A549 (cell line): ENCODE measurements around the gene SAMD3. TPM values are rescaled to one million over a fixed set of nuclear protein-coding genes. Genes with fewer than 3 reads are reported as not detected.
"Not testable (repeated sequence)": the region's sequence is repeated elsewhere in the genome, so short reads cannot be mapped to it uniquely, and the experiment has no call there.

Source experiments
- ATAC-seq, 2 experiments: fragments of 200-7000 bp in 1 of 2; fragments of >200 bp in 1 of 2; cut with Nextera tagmentation in 1 of 2; cut with Tn5 transposase in 1 of 2; 3 replicates each; pipeline versions ENCODE4 v1.8.0 to v1.9.1; 2018 to 2020; ENCODE audit warnings: mild to moderate bottlenecking in 1 of 2, moderate library complexity in 1 of 2
- CTCF ChIA-PET: fragments of 300-600 bp; sonication (Branson Sonifier 250); formaldehyde crosslinking; extraction: SDS; loops from one replicate; lab custom pipeline; 2021; ENCODE audit warnings: antibody characterized with exemption, inconsistent platforms; lab: Yijun Ruan, JAX
- POLR2A ChIA-PET: fragments of 350-600 bp; formaldehyde crosslinking; extraction: SDS; loops from one replicate; lab custom pipeline; 2021; ENCODE audit warnings: antibody characterized with exemption, inconsistent platforms; lab: Yijun Ruan, JAX
- DNase-seq, 2 experiments: peaks; one replicate each; pipeline versions ENCODE4 v3.0.0 to v3.0.0-alpha.2; 2011 to 2016; ENCODE audit warnings: low read depth in 1 of 2, low spot score in 1 of 2
- FAIRE-seq: peaks from 2 replicates; lab custom pipeline; 2011; peaks lifted over from hg19 to GRCh38; lab: Jason Lieb, UNC
- H3K27ac ChIP-seq, 2 experiments: fragments of >200 bp; sonication (Bioruptor Twin); formaldehyde crosslinking; 3 replicates each; pipeline ENCODE4 v1.5.1; 2016 to 2017
- H3K4me1 ChIP-seq: fragments of >200 bp; sonication (Bioruptor Twin); formaldehyde crosslinking; 3 replicates; pipeline ENCODE4 v1.6.1; 2016
- H3K4me2 ChIP-seq: fragments of >200 bp; sonication (Bioruptor Twin); formaldehyde crosslinking; 3 replicates; pipeline ENCODE4 v1.6.1; 2016
- H3K4me3 ChIP-seq: fragments of >200 bp; sonication (Bioruptor Twin); formaldehyde crosslinking; 3 replicates; pipeline ENCODE4 v1.5.1; 2016
- H3K9me3 ChIP-seq: fragments of >200 bp; sonication (Bioruptor Twin); formaldehyde crosslinking; 3 replicates; pipeline ENCODE4 v1.6.1; 2016
- CHD2 ChIP-seq: fragments of 150-350 bp; IDR thresholded peaks from 2 replicates; pipeline ENCODE4 v1.6.1; 2014; ENCODE audit warnings: low read length; ENCODE audit not compliant: partially characterized antibody
- CHD4 ChIP-seq: fragments of 200-600 bp; sonication (generic); IDR thresholded peaks from 2 replicates; pipeline ENCODE4 v1.6.1; 2016; ENCODE audit warnings: antibody characterized with exemption, mild to moderate bottlenecking, borderline replicate concordance
- EHMT2 ChIP-seq: fragments of 200-600 bp; sonication (generic); IDR thresholded peaks from 2 replicates; pipeline ENCODE4 v1.6.1; 2016; ENCODE audit warnings: antibody characterized with exemption, low read depth, mild to moderate bottlenecking, moderate library complexity
- ESRRA ChIP-seq: fragments of 150-350 bp; IDR thresholded peaks from 2 replicates; pipeline ENCODE4 v1.6.1; 2014; ENCODE audit warnings: mild to moderate bottlenecking, low read length, borderline replicate concordance
- FOSB ChIP-seq: fragments of 250-450 bp; sonication (Bioruptor Pico); IDR thresholded peaks from 2 replicates; pipeline ENCODE4 v1.5.0; 2020; ENCODE audit warnings: mild to moderate bottlenecking, moderate library complexity
- FOSL2 ChIP-seq, 2 experiments: fragments of 450-650 bp in 1 of 2; fragments of >200 bp in 1 of 2; sonication (Bioruptor Twin) in 1 of 2; formaldehyde crosslinking; IDR thresholded peaks; 2 replicates each; pipeline versions ENCODE4 v1.5.0 to v1.6.1; 2016 to 2020; ENCODE audit warnings: mild to moderate bottlenecking in 1 of 2, moderate library complexity in 1 of 2
- GATA3 ChIP-seq: IDR thresholded peaks from 2 replicates; pipeline ENCODE4 v1.6.1; 2012; ENCODE audit warnings: borderline replicate concordance
- HEYL ChIP-seq: fragments of 250-450 bp; sonication (Bioruptor Pico); IDR thresholded peaks from 2 replicates; pipeline ENCODE4 v1.8.0; 2021; ENCODE audit warnings: mild to moderate bottlenecking, moderate library complexity
- HOXB5 ChIP-seq: fragments of 250-450 bp; sonication (Bioruptor Pico); IDR thresholded peaks from 2 replicates; pipeline ENCODE4 v1.5.0; 2020; ENCODE audit warnings: mild to moderate bottlenecking, moderate library complexity
- JUN ChIP-seq, 2 experiments: fragments of >200 bp; sonication (Bioruptor Twin); formaldehyde crosslinking; IDR thresholded peaks; 2 replicates in 1 of 2; 3 replicates in 1 of 2; pipeline ENCODE4 v1.6.1; 2016 to 2017
- KDM5A ChIP-seq: fragments of 200-600 bp; sonication (generic); IDR thresholded peaks from 2 replicates; pipeline ENCODE4 v1.6.1; 2016; ENCODE audit warnings: antibody characterized with exemption, mild to moderate bottlenecking
- NR3C1 ChIP-seq: fragments of >200 bp; sonication (Bioruptor Twin); formaldehyde crosslinking; IDR thresholded peaks from 3 replicates; pipeline ENCODE4 v1.6.1; 2017
- PHF8 ChIP-seq: fragments of 200-600 bp; sonication (generic); IDR thresholded peaks from 2 replicates; pipeline ENCODE4 v1.6.1; 2016; ENCODE audit warnings: low read depth, mild to moderate bottlenecking, antibody characterized with exemption, moderate library complexity, borderline replicate concordance
- POLR2AphosphoS2 ChIP-seq: conservative IDR thresholded peaks from 2 replicates; pipeline ENCODE4 v1.6.1; 2012; ENCODE audit warnings: low read length, improper control_type of control experiment, inconsistent platforms
- RARB ChIP-seq: fragments of 250-450 bp; sonication (Bioruptor Pico); IDR thresholded peaks from 2 replicates; pipeline ENCODE4 v1.8.0; 2021; ENCODE audit warnings: mild to moderate bottlenecking, moderate library complexity
- TP53 ChIP-seq: fragments of 250-450 bp; sonication (Bioruptor Pico); IDR thresholded peaks from 2 replicates; pipeline ENCODE4 v1.5.0; 2021; ENCODE audit warnings: mild to moderate bottlenecking, moderate library complexity
- ZFP36 ChIP-seq: fragments of 450-650 bp; IDR thresholded peaks from 2 replicates; pipeline ENCODE4 v1.6.1; 2014; ENCODE audit warnings: borderline replicate concordance; ENCODE audit not compliant: partially characterized antibody
- ZSCAN20 ChIP-seq: fragments of 250-450 bp; sonication (Bioruptor Pico); IDR thresholded peaks from 2 replicates; pipeline ENCODE4 v1.8.0; 2022; ENCODE audit warnings: mild to moderate bottlenecking, moderate library complexity
- WGBS: methylation state at CpG from one replicate; pipeline ENCODE4 v1.1.6; 2017; ENCODE audit errors: missing lambda C conversion rate; 5-methylcytosine and 5-hydroxymethylcytosine counted together
- polyA plus RNA-seq, 4 experiments: library from polyadenylated mRNA; depleted of rRNA in 3 of 4; stranded (reverse); fragments of >200 nt; fragmentation: RNase III in 1 of 4; extraction: RNeasy Plus Mini Kit Qiagen cat#74134 plus additional on column Dnase treatment in 1 of 4; gene quantifications; 2 replicates in 3 of 4; 3 replicates in 1 of 4; pipeline ENCODE4 v1.2.3, GENCODE V29; 2011 to 2017
- TF ChIP-seq, protein P1 (sequence below): fragments of 450-650 bp; IDR thresholded peaks from 2 replicates; pipeline ENCODE4 v1.6.1; 2014; ENCODE audit warnings: antibody characterized with exemption
- TF ChIP-seq, protein P2 (sequence below): fragments of >200 bp; sonication (Bioruptor Twin); formaldehyde crosslinking; IDR thresholded peaks from 3 replicates; pipeline ENCODE4 v1.6.1; 2016
- TF ChIP-seq, protein P3 (sequence below): fragments of 250-450 bp; sonication (Bioruptor Pico); IDR thresholded peaks from 2 replicates; pipeline ENCODE4 v1.5.0; 2021; ENCODE audit warnings: mild to moderate bottlenecking, moderate library complexity, borderline replicate concordance
- TF ChIP-seq, protein P4 (sequence below): fragments of >200 bp; sonication (Bioruptor Twin); formaldehyde crosslinking; IDR thresholded peaks from 3 replicates; pipeline ENCODE4 v1.5.1; 2016
- TF ChIP-seq, protein P5 (sequence below): IDR thresholded peaks from 2 replicates; pipeline ENCODE4 v1.6.1; 2012; ENCODE audit warnings: low read depth, borderline replicate concordance

SAMD3 gene
- polyA plus RNA-seq, 2 of the 4 experiments (the other 2 are of a cell fraction): not detected

DNA sequence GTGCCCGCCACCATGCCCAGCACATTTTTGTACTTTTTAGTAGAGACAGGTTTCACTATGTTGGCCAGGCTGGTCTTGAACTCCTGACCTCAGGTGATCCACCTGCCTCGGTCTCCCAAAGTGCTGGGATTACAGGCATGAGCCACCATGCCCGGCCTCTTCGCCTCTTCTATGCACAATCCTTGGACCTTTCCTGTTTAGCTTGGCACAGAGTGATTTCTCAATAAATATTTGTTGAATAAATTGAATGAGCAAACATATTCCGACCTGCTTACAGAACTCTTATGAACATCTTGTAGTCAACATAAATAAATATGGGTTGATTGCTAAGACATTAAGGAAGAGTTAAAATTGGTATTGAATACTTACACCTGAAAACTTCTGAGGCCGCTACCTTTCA, 7.8 kb upstream of the SAMD3 start:
- H3K4me2 ChIP-seq, CTCF ChIA-PET: not testable (repeated sequence)

DNA sequence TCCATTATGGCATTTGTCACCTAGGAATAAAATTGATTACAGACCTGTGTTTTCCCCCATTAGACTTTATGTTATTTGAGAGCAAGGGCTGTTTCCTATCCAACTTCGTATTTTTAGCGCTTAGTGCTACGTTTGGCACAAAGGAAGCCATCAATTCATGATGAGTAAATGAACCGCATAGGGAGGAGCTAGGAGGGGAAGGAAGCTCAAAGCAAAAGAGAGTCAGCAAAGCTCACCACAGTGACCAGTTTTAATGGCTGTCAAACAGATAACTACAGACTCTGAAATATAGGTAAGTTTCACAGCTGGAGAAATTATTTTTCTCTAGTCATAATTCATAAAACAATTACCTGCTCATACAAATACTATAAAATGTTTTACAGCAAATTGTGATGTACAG, 6.9 kb upstream of the SAMD3 start:
- FAIRE-seq: no peak
- POLR2A ChIA-PET: no interaction called here
- WGBS: 72% methylated on average over 4 of the region's 4 CpGs
- CTCF ChIA-PET: interaction anchor here (0.5 kb wide), 1 partner anchor 231 kb away, joined by 3 read pairs; no protein-coding TSS in a partner anchor
- Histone ChIP-seq H3K27ac (no peak overlapping the region), H3K9me3 (no peaks in the 10 kb centered on the region), H3K4me1 (no peaks in the 10 kb centered on the region), H3K4me2 (no peak overlapping the region)
- ATAC-seq: no peak
- no peak for TF ChIP-seq FOSL2 (IDR thresholded peaks at IDR 0.05)
- TF ChIP-seq FOSL2 (CRISPR knock-in tag; IDR thresholded peaks at IDR 0.05): no peak
- no peak for TF ChIP-seq TP53
- no peak for TF ChIP-seq NR3C1
- TF ChIP-seq, protein P1, sequence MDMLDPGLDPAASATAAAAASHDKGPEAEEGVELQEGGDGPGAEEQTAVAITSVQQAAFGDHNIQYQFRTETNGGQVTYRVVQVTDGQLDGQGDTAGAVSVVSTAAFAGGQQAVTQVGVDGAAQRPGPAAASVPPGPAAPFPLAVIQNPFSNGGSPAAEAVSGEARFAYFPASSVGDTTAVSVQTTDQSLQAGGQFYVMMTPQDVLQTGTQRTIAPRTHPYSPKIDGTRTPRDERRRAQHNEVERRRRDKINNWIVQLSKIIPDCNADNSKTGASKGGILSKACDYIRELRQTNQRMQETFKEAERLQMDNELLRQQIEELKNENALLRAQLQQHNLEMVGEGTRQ: no peak
- TF ChIP-seq HEYL (CRISPR knock-in tag): no peak
- no peak for TF ChIP-seq FOSB (CRISPR knock-in tag)
- TF ChIP-seq, protein P2, sequence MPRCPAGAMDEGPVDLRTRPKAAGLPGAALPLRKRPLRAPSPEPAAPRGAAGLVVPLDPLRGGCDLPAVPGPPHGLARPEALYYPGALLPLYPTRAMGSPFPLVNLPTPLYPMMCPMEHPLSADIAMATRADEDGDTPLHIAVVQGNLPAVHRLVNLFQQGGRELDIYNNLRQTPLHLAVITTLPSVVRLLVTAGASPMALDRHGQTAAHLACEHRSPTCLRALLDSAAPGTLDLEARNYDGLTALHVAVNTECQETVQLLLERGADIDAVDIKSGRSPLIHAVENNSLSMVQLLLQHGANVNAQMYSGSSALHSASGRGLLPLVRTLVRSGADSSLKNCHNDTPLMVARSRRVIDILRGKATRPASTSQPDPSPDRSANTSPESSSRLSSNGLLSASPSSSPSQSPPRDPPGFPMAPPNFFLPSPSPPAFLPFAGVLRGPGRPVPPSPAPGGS: no peak
- no peak for TF ChIP-seq CHD2
- TF ChIP-seq ESRRA: no peak
- TF ChIP-seq JUN (IDR thresholded peaks at IDR 0.05): no peak
- TF ChIP-seq KDM5A: no peak
- TF ChIP-seq POLR2AphosphoS2: no peak
- TF ChIP-seq, protein P3, sequence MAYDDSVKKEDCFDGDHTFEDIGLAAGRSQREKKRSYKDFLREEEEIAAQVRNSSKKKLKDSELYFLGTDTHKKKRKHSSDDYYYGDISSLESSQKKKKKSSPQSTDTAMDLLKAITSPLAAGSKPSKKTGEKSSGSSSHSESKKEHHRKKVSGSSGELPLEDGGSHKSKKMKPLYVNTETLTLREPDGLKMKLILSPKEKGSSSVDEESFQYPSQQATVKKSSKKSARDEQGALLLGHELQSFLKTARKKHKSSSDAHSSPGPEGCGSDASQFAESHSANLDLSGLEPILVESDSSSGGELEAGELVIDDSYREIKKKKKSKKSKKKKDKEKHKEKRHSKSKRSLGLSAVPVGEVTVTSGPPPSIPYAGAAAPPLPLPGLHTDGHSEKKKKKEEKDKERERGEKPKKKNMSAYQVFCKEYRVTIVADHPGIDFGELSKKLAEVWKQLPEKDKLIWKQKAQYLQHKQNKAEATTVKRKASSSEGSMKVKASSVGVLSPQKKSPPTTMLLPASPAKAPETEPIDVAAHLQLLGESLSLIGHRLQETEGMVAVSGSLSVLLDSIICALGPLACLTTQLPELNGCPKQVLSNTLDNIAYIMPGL (CRISPR knock-in tag): no peak
- TF ChIP-seq, protein P4, sequence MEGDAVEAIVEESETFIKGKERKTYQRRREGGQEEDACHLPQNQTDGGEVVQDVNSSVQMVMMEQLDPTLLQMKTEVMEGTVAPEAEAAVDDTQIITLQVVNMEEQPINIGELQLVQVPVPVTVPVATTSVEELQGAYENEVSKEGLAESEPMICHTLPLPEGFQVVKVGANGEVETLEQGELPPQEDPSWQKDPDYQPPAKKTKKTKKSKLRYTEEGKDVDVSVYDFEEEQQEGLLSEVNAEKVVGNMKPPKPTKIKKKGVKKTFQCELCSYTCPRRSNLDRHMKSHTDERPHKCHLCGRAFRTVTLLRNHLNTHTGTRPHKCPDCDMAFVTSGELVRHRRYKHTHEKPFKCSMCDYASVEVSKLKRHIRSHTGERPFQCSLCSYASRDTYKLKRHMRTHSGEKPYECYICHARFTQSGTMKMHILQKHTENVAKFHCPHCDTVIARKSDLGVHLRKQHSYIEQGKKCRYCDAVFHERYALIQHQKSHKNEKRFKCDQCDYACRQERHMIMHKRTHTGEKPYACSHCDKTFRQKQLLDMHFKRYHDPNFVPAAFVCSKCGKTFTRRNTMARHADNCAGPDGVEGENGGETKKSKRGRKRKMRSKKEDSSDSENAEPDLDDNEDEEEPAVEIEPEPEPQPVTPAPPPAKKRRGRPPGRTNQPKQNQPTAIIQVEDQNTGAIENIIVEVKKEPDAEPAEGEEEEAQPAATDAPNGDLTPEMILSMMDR: no peak
- TF ChIP-seq, all 56 proteins: peak for 0
- H3K4me3 ChIP-seq: no peak overlapping the region
- DNase-seq: no peak

More for the DNA sequence above, 7.8 kb upstream of the SAMD3 start:
- POLR2A ChIA-PET, FAIRE-seq, DNase-seq, ATAC-seq, H3K4me1 ChIP-seq, H3K27ac ChIP-seq, H3K9me3 ChIP-seq, H3K4me3 ChIP-seq: not testable (repeated sequence)
- WGBS: 33% methylated on average over 6 of the region's 6 CpGs

DNA sequence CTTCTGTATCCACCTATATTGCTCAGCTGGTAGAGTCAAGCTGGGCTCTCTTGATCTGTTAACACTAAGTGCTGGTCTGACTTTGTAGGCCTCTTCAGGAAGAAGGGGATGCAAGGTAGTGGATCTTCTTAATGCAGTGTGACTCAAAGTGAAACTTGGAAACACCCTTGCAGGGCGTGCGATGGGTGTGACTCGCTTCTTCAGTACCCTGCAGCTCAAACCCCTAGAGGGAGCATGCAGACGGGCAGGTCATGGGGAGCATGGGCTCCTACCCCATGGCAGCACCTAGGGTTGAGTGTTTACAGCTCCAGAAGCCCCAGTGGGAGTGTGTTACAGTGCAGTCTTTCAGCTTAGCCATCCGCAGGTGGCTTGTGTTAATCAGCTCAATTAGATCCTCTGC, 757 bp upstream of the SAMD3 start:
- POLR2A ChIA-PET: no interaction called here
- H3K4me3 ChIP-seq: no peak overlapping the region
- DNase-seq (no peak), ATAC-seq (0 out of 6 replicates have a peak, but pooled peaks of 1 of the 2 experiments have one; percentile 23), FAIRE-seq (no peak)
- no peak overlapping the region for H3K4me2 ChIP-seq
- no peak overlapping the region for H3K27ac ChIP-seq
- no peaks in the 10 kb centered on the region for H3K9me3 ChIP-seq
- CTCF ChIA-PET: interaction anchor here (0.6 kb wide), 1 partner anchor 919 kb away, joined by 3 read pairs; no protein-coding TSS in a partner anchor
- 33% methylated on average over 3 of the region's 5 CpGs for WGBS
- no peaks in the 10 kb centered on the region for H3K4me1 ChIP-seq
- TF ChIP-seq EHMT2: no peak
- TF ChIP-seq RARB: no peak
- TF ChIP-seq GATA3: no peak
- TF ChIP-seq ZFP36: no peak
- TF ChIP-seq, protein P1: no peak
- TF ChIP-seq HOXB5 (CRISPR knock-in tag): no peak
- no peak for TF ChIP-seq ZSCAN20 (CRISPR knock-in tag)
- no peak for TF ChIP-seq PHF8
- TF ChIP-seq, protein P5, sequence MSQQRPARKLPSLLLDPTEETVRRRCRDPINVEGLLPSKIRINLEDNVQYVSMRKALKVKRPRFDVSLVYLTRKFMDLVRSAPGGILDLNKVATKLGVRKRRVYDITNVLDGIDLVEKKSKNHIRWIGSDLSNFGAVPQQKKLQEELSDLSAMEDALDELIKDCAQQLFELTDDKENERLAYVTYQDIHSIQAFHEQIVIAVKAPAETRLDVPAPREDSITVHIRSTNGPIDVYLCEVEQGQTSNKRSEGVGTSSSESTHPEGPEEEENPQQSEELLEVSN: no peak
- TF ChIP-seq, protein P3 (CRISPR knock-in tag): no peak
- TF ChIP-seq CHD4: no peak
- TF ChIP-seq JUN (IDR thresholded peaks at IDR 0.05): no peak
